ENCODE measurements around the gene EHMT1.

DNA sequence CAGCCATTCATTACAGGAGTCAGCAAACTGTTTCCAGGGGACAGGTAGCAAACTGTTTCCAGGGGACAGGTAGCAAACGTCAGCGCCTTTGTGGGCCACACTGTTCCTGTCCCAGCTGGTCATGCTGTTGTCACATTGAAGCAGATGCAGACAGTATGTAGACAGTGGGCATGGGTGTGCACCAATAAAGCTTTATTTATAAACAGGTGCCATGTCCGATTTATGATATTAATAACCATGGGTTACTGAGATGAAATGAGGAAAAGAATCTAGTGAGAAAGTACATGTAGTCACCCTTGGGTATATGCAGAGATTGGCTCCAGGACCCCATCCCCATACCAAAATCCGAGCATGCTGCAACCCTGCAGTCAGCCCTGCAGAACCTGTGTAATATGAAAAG lies 122.5 kb downstream of the EHMT1 start:
- TF ChIP-seq POLR2AphosphoS5 (IDR thresholded peaks at IDR 0.05; ENCODE audit: low read depth, low read length) (no peak), USF1 (IDR thresholded peaks at IDR 0.05; ENCODE audit: borderline replicate concordance, low read depth) (no peak), EP300 (IDR thresholded peaks at IDR 0.05; ENCODE audit: borderline replicate concordance in 1 of 2, low read depth in 1 of 2, low read length in 1 of 2) (no peak), TAF1 (IDR thresholded peaks at IDR 0.05; ENCODE audit: borderline replicate concordance, low read depth, low read length) (no peak)
- TF ChIP-seq, protein P1, sequence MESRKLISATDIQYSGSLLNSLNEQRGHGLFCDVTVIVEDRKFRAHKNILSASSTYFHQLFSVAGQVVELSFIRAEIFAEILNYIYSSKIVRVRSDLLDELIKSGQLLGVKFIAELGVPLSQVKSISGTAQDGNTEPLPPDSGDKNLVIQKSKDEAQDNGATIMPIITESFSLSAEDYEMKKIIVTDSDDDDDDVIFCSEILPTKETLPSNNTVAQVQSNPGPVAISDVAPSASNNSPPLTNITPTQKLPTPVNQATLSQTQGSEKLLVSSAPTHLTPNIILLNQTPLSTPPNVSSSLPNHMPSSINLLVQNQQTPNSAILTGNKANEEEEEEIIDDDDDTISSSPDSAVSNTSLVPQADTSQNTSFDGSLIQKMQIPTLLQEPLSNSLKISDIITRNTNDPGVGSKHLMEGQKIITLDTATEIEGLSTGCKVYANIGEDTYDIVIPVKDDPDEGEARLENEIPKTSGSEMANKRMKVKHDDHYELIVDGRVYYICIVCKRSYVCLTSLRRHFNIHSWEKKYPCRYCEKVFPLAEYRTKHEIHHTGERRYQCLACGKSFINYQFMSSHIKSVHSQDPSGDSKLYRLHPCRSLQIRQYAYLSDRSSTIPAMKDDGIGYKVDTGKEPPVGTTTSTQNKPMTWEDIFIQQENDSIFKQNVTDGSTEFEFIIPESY (IDR thresholded peaks at IDR 0.05; ENCODE audit: borderline replicate concordance, low read depth), result no peak
- TF ChIP-seq, protein P2, sequence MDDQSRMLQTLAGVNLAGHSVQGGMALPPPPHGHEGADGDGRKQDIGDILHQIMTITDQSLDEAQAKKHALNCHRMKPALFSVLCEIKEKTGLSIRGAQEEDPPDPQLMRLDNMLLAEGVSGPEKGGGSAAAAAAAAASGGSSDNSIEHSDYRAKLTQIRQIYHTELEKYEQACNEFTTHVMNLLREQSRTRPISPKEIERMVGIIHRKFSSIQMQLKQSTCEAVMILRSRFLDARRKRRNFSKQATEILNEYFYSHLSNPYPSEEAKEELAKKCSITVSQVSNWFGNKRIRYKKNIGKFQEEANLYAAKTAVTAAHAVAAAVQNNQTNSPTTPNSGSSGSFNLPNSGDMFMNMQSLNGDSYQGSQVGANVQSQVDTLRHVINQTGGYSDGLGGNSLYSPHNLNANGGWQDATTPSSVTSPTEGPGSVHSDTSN (IDR thresholded peaks at IDR 0.05), result no peak
- TF ChIP-seq, protein P3, sequence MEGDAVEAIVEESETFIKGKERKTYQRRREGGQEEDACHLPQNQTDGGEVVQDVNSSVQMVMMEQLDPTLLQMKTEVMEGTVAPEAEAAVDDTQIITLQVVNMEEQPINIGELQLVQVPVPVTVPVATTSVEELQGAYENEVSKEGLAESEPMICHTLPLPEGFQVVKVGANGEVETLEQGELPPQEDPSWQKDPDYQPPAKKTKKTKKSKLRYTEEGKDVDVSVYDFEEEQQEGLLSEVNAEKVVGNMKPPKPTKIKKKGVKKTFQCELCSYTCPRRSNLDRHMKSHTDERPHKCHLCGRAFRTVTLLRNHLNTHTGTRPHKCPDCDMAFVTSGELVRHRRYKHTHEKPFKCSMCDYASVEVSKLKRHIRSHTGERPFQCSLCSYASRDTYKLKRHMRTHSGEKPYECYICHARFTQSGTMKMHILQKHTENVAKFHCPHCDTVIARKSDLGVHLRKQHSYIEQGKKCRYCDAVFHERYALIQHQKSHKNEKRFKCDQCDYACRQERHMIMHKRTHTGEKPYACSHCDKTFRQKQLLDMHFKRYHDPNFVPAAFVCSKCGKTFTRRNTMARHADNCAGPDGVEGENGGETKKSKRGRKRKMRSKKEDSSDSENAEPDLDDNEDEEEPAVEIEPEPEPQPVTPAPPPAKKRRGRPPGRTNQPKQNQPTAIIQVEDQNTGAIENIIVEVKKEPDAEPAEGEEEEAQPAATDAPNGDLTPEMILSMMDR (IDR thresholded peaks at IDR 0.05), result no peak
- TF ChIP-seq, protein P4, sequence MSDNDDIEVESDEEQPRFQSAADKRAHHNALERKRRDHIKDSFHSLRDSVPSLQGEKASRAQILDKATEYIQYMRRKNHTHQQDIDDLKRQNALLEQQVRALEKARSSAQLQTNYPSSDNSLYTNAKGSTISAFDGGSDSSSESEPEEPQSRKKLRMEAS (IDR thresholded peaks at IDR 0.05; ENCODE audit: low read depth), result no peak
